Sigmoid colon (tissue), 4 donors: ENCODE measurements around the gene MTA3.

Source experiments
- CTCF ChIP-seq, 4 experiments: fragments of 450-650 bp in 3 of 4; fragments of 200-600 bp in 1 of 4; IDR thresholded peaks; one replicate each; pipeline ENCODE4 v1.5.1; 2016 to 2019; ENCODE audit warnings: antibody characterized with exemption in 4 of 4, mild to moderate bottlenecking in 3 of 4, moderate library complexity in 2 of 4
- EP300 ChIP-seq, 4 donors: sonication (generic); formaldehyde crosslinking; IDR thresholded peaks; one replicate each; pipeline ENCODE4 v1.6.1; 2017; ENCODE audit warnings: antibody characterized with exemption in 4 of 4
- POLR2A ChIP-seq, 2 donors: fragments of 450-650 bp; IDR thresholded peaks; one replicate each; pipeline ENCODE4 v1.6.1; 2016; ENCODE audit warnings: antibody characterized with exemption in 2 of 2, mild to moderate bottlenecking in 2 of 2, moderate library complexity in 2 of 2
- POLR2AphosphoS5 ChIP-seq, 4 donors: sonication (generic); formaldehyde crosslinking; IDR thresholded peaks; one replicate each; pipeline ENCODE4 v1.6.1; 2017; ENCODE audit warnings: antibody characterized with exemption in 4 of 4

GRCh38 chr2:42640261-42640660 is 71.8 kb downstream of the MTA3 start:
- TF ChIP-seq POLR2A (IDR thresholded peaks at IDR 0.05) (no peak), CTCF (IDR thresholded peaks at IDR 0.05) (no peak), EP300 (IDR thresholded peaks at IDR 0.05) (no peak), POLR2AphosphoS5 (IDR thresholded peaks at IDR 0.05) (no peak)
